GM18520 (cell line): Measurements from ENCODE around the gene NGDN.

Experiments used
- ATAC-seq: cut with Tn5 transposase; IDR thresholded peaks from one replicate; pipeline ENCODE4 v1.9.1; 2021; ENCODE audit not compliant: unreplicated experiment

The NGDN gene

DNA sequence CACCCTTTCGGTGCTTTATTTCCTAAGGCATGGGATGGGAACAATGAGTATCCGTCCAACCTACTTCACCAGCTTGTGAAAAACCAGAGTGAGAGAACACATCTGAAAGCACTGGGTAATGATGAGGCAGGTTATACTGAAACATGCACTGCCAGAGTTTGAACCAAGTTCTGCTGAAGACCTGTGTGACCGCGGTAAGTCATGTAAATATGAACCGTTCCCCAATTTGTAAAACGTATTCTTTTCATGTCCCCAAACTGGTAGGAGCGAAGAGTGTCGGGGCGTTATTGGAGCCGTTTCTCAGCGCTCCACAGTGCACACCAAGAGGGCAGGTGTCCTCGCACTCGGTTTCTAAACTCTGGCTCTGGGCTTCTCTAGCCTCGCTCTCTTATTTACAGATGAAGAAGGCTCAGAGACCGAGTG, 788 bp upstream of the NGDN start:
- no peak for ATAC-seq

- no peak for ATAC-seq
Observed at GRCh38 chr14:23469906-23470403, 452 bp downstream of the NGDN start.

DNA sequence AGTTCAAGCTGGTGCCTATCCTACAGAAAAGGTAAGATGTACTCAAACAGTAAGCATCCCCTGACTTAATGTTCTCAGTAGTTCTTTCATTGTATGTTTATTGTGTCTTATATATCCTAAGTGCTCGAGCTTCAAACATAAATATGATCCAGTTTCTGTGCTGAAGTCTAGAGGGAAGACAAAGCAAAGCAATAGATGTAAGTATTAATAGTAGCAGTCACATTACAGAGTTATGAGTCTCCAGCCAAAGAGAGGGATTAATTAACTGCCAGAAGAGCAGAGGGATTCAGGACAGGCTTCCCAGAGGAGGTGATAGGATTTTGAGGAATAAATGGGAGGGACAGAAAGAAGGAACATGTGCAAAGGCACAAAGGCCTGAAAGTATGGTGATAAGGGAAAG, 1.4 kb downstream of the NGDN start:
- ATAC-seq, result no peak

- ATAC-seq, result no peak
Observed at GRCh38 chr14:23478109-23478759, 8.7 kb downstream of the NGDN start.

- no peak for ATAC-seq
Observed at GRCh38 chr14:23481362-23481970, 12.0 kb downstream of the NGDN start.

DNA sequence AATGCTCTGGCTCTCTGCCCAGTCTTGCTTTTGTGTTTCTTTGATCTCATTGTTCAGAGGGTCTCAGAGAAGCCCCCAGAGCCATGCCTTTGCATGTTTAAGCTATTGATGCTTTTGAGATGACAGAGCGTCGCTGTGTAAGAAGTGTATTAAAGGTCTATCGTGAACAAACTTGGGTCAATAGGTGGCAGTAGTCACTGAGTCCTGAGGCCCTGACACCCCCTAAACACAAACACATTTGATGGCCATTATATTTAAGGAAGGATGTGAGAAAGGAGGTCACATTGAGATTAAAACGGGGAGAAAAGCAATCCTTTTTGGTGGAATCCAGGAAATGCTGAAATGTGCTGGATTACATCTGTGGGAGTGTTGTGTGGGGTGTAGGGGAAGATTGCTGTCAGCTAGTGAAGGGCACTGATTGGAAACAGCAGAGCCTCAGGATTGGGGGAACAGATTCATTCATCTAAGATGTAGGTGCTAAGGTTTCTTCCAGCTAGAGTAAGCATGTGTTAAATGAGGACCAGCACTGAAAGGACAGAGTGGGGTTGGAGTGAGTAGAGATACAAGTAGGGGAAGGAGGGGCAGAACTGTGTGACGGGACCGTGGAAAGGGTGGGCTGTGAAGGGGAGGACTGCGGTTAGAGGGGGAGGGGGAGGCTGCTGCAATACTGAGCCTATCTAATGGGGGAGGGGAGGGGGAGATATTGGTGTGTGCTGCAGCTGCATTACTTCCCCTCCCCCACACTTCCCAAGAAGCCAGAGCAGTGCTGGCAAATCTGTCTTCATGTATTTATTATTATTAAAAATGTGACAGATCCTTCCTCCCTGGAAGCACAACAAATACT, 12.7 kb downstream of the NGDN start:
- ATAC-seq, result no peak

DNA sequence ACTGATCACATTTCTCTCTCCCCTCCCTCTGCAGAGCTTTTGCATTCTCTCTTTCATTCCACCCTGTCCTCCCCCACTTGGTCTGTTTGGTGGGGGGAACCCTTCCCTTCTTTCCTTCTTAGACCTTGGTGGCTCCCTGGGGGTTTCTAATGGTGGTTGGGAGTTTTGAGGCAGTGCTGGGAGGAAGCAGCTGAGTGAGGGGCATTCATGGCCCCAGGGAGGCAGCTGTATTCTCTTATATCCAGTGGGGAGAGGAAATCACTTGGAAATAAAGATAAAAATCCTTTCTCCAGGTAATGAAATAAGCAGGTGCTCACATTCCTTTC, 13.3 kb downstream of the NGDN start:
- no peak for ATAC-seq

DNA sequence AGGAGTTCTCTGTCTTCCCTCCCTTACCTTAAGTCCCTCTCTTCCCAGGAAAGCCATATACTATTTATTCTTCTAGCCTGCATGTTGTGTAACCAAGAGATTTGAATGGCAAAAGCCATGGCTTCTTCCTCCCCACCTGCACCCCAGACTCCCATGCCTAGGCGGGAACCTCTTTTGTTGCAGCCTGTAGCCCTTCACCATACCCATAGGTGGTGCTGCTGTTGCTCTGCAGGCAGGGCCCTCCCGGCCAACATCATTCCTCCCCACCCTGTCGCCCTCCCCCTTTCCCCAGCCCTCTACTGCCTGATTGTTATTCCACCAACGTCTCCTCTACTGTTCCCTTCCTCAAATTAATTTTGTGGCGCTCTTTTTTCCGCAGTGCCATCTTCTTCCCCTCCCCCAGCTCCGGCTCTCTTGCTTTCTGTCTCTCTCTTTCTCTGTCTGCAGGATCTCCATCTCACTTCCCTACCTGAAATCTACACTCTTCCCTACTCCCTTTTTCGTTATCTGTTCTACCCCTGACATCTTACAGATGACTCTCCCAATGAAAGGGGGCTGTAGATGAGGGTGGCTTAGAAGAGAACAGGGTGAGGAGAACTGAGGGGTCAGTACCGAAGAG, 13.8 kb downstream of the NGDN start:
- no peak for ATAC-seq

- no peak for ATAC-seq
Observed at GRCh38 chr14:23485326-23485725, 15.8 kb downstream of the NGDN start.

DNA sequence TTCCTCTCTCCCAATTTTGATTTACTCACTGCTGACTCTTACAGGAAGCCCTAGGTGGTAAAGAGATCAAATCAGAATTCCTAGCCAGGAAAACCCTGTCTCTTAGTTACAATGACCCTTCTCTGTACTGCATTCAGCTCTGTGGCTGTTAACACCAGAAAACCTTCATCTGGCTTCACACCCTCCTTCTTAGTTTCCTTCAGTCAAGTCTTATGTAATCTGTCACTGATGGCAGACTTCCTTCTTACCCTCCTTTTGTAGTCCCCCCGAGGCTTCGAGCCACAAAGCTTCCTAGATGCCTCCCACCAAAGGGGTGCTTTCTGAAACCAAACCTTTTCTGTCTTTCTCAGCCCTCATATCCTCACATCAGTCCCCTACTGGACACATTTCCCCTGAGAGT, 16.5 kb downstream of the NGDN start:
- no peak for ATAC-seq

GRCh38 chr14:23487216-23487615, 17.7 kb downstream of the NGDN start:
- no peak for ATAC-seq

DNA sequence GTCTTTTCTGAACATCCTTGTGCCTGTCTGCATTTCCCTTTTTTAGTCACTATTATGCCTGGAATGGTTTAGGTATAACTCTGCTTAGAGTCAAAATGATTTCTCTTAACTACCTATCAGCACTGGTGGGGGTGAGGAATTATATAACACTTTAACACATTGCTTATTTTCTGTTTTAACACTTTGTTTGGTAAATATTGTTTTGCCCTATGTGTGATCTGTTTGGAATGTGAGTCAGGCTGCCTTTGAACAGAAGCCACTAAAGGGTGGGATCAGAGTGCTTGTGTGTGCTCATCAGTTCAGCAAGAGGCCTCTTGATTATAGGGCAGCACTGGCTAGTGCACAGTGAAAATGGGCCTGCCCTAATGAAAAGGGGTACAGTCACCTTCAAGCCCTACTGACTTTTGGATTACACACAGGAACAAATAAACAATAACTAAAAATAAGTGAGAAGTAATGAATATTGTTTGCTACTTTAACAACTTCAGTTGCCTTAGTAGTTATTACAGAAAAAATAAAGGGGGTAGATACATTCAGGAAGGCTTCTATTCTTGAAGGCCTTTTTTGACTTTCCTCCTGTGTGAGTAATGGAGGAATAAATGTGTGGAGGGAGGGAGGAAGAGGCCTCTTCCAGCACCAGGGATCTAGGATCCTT, 23.2 kb downstream of the NGDN start:
- no peak for ATAC-seq

GRCh38 chr14:23494223-23494622, 24.7 kb downstream of the NGDN start:
- no peak for ATAC-seq

DNA sequence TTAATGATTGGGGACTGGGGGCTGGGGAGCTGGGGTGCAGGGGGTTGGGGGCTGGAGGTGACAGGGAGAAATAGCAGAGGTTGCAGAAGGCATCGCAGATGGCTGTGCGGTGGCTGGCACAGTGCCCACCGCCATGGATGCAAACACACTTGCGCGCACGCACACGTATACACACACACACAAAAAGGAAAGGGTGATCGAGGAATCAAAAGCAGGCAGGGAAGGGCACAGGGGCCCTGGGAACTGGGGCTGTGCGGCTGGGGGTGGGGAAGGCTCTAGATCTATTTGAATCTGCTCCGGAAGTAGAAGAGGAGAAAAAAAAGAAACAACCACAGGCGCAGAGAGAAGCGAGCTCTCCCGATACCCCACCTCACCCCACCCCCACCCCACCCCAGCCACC, 42.7 kb downstream of the NGDN start:
- no peak for ATAC-seq

GRCh38 chr14:23513005-23513817, 43.7 kb downstream of the NGDN start:
- no peak for ATAC-seq

GRCh38 chr14:23513818-23514643, 44.5 kb downstream of the NGDN start:
- ATAC-seq, result no peak

DNA sequence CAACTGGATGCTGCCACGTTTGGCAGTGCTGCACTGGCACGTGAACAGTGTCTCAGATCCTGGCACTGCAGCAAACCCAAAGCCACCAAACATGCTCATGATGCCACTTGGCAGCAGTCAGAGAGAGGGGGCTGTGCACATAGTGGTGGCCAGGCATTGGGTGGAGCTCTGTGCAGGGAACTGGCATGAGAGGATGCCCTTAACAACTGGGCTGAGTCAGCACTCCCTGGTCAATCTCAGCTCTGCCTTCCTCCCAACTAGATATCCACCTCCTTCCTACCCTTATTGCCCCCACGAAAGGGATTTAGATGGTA, 45.1 kb downstream of the NGDN start:
- no peak for ATAC-seq

DNA sequence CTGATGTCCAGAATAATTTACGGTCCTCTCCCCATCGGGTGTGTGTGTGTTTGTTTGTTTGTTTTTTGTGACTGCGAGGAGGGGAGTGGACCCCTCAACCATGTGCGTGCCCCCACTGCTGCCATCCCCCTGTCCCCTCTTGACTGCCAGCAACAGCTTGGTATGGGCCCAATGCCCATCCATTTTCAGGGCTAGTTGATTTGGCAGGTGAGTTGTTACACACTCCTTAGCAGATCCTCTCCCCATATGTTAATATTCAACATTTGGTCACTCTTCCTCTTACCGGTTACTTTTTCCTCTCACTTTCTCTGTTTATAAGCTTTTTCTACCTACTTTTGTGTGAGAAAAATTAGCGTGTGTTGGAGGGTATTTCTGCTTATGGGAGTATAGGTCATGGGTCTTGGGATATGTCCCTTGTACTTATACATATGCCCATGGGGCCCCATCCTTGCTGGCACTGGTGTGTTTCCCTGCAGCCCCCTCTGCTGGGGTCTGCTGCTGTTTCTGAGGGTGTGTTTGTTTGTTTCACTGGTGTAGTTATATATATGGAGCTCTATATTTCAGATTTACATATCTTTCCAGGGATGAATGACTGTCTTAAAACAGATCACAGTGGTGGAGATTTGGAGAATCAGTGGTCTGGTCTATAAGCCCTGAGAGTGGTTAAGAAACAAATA, 48.3 kb downstream of the NGDN start:
- ATAC-seq, result no peak

GRCh38 chr14:23518709-23519108, 49.2 kb downstream of the NGDN start:
- ATAC-seq, result no peak
